GM18951 (cell line): ENCODE measurements around the gene SACS.
"Not testable (repeated sequence)": the region's sequence is repeated elsewhere in the genome, so short reads cannot be mapped to it uniquely, and the experiment has no call there.

Source experiments
- POLR2A ChIP-seq: IDR thresholded peaks from 4 replicates; pipeline ENCODE4 v1.6.1; 2011; ENCODE audit warnings: mild to moderate bottlenecking; ENCODE audit not compliant: insufficient read length, insufficient read depth; ENCODE audit errors: extremely low read depth
- in situ Hi-C: fragments of 300-500 bp; cut with MboI; formaldehyde crosslinking; loops from one replicate; pipeline ENCODE4 v1.12.0; 2022; ENCODE audit warnings: low sequenced_read_pairs, mixed read lengths, inconsistent platforms; ENCODE audit not compliant: unreplicated experiment

The SACS gene

GRCh38 chr13:23449398-23450162 lies 16.1 kb upstream of the SACS start:
- no peak for TF ChIP-seq POLR2A
- in situ Hi-C loops = loop anchor here (25.0 kb wide), 1 partner anchor 438 kb away; the partner anchor contains the start of genes C1QTNF9B and MIPEP

- no peak for TF ChIP-seq POLR2A
- in situ Hi-C loops = no loop called here
These were observed 14.4 kb upstream of the SACS start for GRCh38 chr13:23447927-23448326.

- TF ChIP-seq POLR2A = no peak
- in situ Hi-C loops = no loop called here
These were observed 12.3 kb upstream of the SACS start for GRCh38 chr13:23445794-23446193.

GRCh38 chr13:23443878-23444277 lies 10.4 kb upstream of the SACS start:
- in situ Hi-C loops = no loop called here
- TF ChIP-seq POLR2A = no peak

GRCh38 chr13:23443110-23443509 lies 9.6 kb upstream of the SACS start:
- in situ Hi-C loops = no loop called here
- no peak for TF ChIP-seq POLR2A

GRCh38 chr13:23440821-23441618 lies 7.5 kb upstream of the SACS start:
- no peak for TF ChIP-seq POLR2A
- in situ Hi-C loops = no loop called here

- in situ Hi-C loops = not testable (repeated sequence)
These were observed 6.8 kb upstream of the SACS start for GRCh38 chr13:23440324-23440723.

- no peak for TF ChIP-seq POLR2A
- in situ Hi-C loops = no loop called here
These were observed 4.4 kb upstream of the SACS start for GRCh38 chr13:23437916-23438315.

GRCh38 chr13:23436680-23437079 lies 3.2 kb upstream of the SACS start:
- in situ Hi-C loops = no loop called here
- no peak for TF ChIP-seq POLR2A

- in situ Hi-C loops = no loop called here
- no peak for TF ChIP-seq POLR2A
These were observed 989 bp upstream of the SACS start for GRCh38 chr13:23434491-23434890.

GRCh38 chr13:23432626-23433025 lies 876 bp downstream of the SACS start:
- in situ Hi-C loops = no loop called here
- no peak for TF ChIP-seq POLR2A

- no peak for TF ChIP-seq POLR2A
- in situ Hi-C loops = no loop called here
These were observed 2.8 kb downstream of the SACS start for GRCh38 chr13:23430664-23431063.

GRCh38 chr13:23427881-23428528 lies 5.5 kb downstream of the SACS start:
- in situ Hi-C loops = no loop called here

More at GRCh38 chr13:23427881-23428528, 5.5 kb downstream of the SACS start:
- TF ChIP-seq POLR2A = no peak
